GM18873 (cell line): Measurements from ENCODE around the gene RSPRY1.

Experiments used
- ATAC-seq: cut with Tn5 transposase; IDR thresholded peaks from one replicate; pipeline ENCODE4 v1.9.1; 2021; ENCODE audit warnings: mild to moderate bottlenecking, moderate library complexity, moderate number of reproducible peaks; ENCODE audit not compliant: unreplicated experiment, low FRiP score

The RSPRY1 gene

GRCh38 chr16:57152096-57153093 lies 33.7 kb upstream of the RSPRY1 start:
- no peak for ATAC-seq

GRCh38 chr16:57153841-57154240 lies 32.3 kb upstream of the RSPRY1 start:
- ATAC-seq = no peak

GRCh38 chr16:57155702-57156350 lies 30.3 kb upstream of the RSPRY1 start:
- no peak for ATAC-seq

GRCh38 chr16:57156351-57156703 lies 29.8 kb upstream of the RSPRY1 start:
- no peak for ATAC-seq

- no peak for ATAC-seq
These were observed 28.6 kb upstream of the RSPRY1 start for GRCh38 chr16:57157533-57157932.

- no peak for ATAC-seq
These were observed 26.7 kb upstream of the RSPRY1 start for GRCh38 chr16:57159447-57159846.

- ATAC-seq = no peak
These were observed 22.3 kb upstream of the RSPRY1 start for GRCh38 chr16:57163842-57164241.

- ATAC-seq = no peak
These were observed 20.6 kb upstream of the RSPRY1 start for GRCh38 chr16:57165483-57165882.

GRCh38 chr16:57165938-57166337 lies 20.2 kb upstream of the RSPRY1 start:
- ATAC-seq = no peak

GRCh38 chr16:57166451-57166850 lies 19.7 kb upstream of the RSPRY1 start:
- no peak for ATAC-seq

- ATAC-seq = no peak
These were observed 19.2 kb upstream of the RSPRY1 start for GRCh38 chr16:57166951-57167350.

GRCh38 chr16:57167538-57167937 lies 18.6 kb upstream of the RSPRY1 start:
- ATAC-seq = no peak

- no peak for ATAC-seq
These were observed 18.2 kb upstream of the RSPRY1 start for GRCh38 chr16:57167953-57168352.

- ATAC-seq = no peak
These were observed 16.8 kb upstream of the RSPRY1 start for GRCh38 chr16:57169327-57169726.

- no peak for ATAC-seq
These were observed 13.3 kb upstream of the RSPRY1 start for GRCh38 chr16:57172721-57173290.

GRCh38 chr16:57175896-57176295 lies 10.2 kb upstream of the RSPRY1 start:
- no peak for ATAC-seq

- ATAC-seq = no peak
These were observed 7.9 kb upstream of the RSPRY1 start for GRCh38 chr16:57178196-57178595.

- ATAC-seq = no peak
These were observed 7.3 kb upstream of the RSPRY1 start for GRCh38 chr16:57178793-57179212.

- ATAC-seq = no peak
These were observed 6.8 kb upstream of the RSPRY1 start for GRCh38 chr16:57179215-57179828.

GRCh38 chr16:57184113-57184512 lies 2.0 kb upstream of the RSPRY1 start:
- no peak for ATAC-seq

GRCh38 chr16:57184887-57185445 lies 1.2 kb upstream of the RSPRY1 start:
- no peak for ATAC-seq
